GM23338 (cell line): ENCODE data around the gene IVD. TPM values are rescaled to one million over a fixed set of nuclear protein-coding genes. Genes with fewer than 3 reads are reported as not detected.

ENCODE experiments used
- ATAC-seq: fragments of 200-7000 bp; cut with Tn5 transposase; 3 replicates; pipeline ENCODE4 v1.9.1; 2020
- DNase-seq: peaks from one replicate; pipeline ENCODE4 v3.0.0-alpha.2; 2015; ENCODE audit warnings: low spot score
- H2AFZ ChIP-seq: fragments of 200-600 bp; sonication (generic); 2 replicates; pipeline ENCODE4 v1.8.0; 2016; ENCODE audit warnings: antibody characterized with exemption, mild to moderate bottlenecking, moderate library complexity
- H3F3A ChIP-seq: fragments of 200-600 bp; sonication (generic); replicated peaks from 2 replicates; pipeline ENCODE4 v1.8.0; 2017; ENCODE audit warnings: antibody characterized with exemption, mixed run types, low read depth
- H3K27ac ChIP-seq: fragments of 200-600 bp; sonication (generic); 2 replicates; pipeline ENCODE4 v1.6.1; 2016; ENCODE audit warnings: low read depth
- H3K27me3 ChIP-seq: fragments of 200-600 bp; sonication (generic); 2 replicates; pipeline ENCODE4 v1.8.0; 2016; ENCODE audit warnings: mild to moderate bottlenecking, mixed run types, moderate library complexity; ENCODE audit not compliant: insufficient read depth
- H3K36me3 ChIP-seq: fragments of 200-600 bp; sonication (generic); 2 replicates; pipeline ENCODE4 v1.8.0; 2016; ENCODE audit warnings: mild to moderate bottlenecking; ENCODE audit not compliant: insufficient read depth
- H3K4me1 ChIP-seq: fragments of 200-600 bp; sonication (generic); 2 replicates; pipeline ENCODE4 v1.8.0; 2016; ENCODE audit warnings: mild to moderate bottlenecking, moderate library complexity; ENCODE audit not compliant: insufficient read depth
- H3K4me2 ChIP-seq: fragments of 200-600 bp; sonication (generic); 2 replicates; pipeline ENCODE4 v1.7.1; 2017; ENCODE audit warnings: mixed run types
- H3K4me3 ChIP-seq: fragments of 200-600 bp; sonication (generic); 2 replicates; pipeline ENCODE4 v1.6.1; 2016; ENCODE audit warnings: mixed run types
- H3K79me2 ChIP-seq: fragments of 200-600 bp; sonication (generic); replicated peaks from 2 replicates; pipeline ENCODE4 v1.8.0; 2017; ENCODE audit warnings: mild to moderate bottlenecking; ENCODE audit not compliant: insufficient read depth
- H3K9me2 ChIP-seq: fragments of 200-600 bp; sonication (generic); 2 replicates; pipeline ENCODE4 v1.8.0; 2017; ENCODE audit not compliant: insufficient read depth
- H4K20me1 ChIP-seq: fragments of 200-600 bp; sonication (generic); replicated peaks from 2 replicates; pipeline ENCODE4 v1.8.0; 2017; ENCODE audit warnings: mild to moderate bottlenecking; ENCODE audit not compliant: insufficient read depth
- H3K27ac Mint-ChIP-seq: 2 replicates; pipeline ENCODE4 v1.8.0; 2020; ENCODE audit warnings: inconsistent platforms, mild to moderate bottlenecking, moderate library complexity, mixed read lengths
- H3K27me3 Mint-ChIP-seq: 3 replicates; pipeline ENCODE4 v1.8.0; 2022; ENCODE audit warnings: low read depth, mild to moderate bottlenecking, moderate library complexity, mixed read lengths, inconsistent platforms; ENCODE audit not compliant: insufficient read depth, poor library complexity
- H3K36me3 Mint-ChIP-seq: 3 replicates; pipeline ENCODE4 v1.8.0; 2021; ENCODE audit warnings: low read depth, mild to moderate bottlenecking, inconsistent platforms, moderate library complexity, mixed read lengths
- H3K4me1 Mint-ChIP-seq: 3 replicates; pipeline ENCODE4 v1.8.0; 2020; ENCODE audit warnings: mild to moderate bottlenecking, inconsistent platforms, mixed read lengths
- H3K4me3 Mint-ChIP-seq: 3 replicates; pipeline ENCODE4 v1.8.0; 2021; ENCODE audit warnings: moderate library complexity, mild to moderate bottlenecking, inconsistent platforms, mixed read lengths
- H3K9me3 Mint-ChIP-seq: 3 replicates; pipeline ENCODE4 v1.8.0; 2020; ENCODE audit warnings: moderate library complexity, mild to moderate bottlenecking, inconsistent platforms, mixed read lengths
- CREB1 ChIP-seq: fragments of 250-450 bp; sonication (Bioruptor Pico); IDR thresholded peaks from 2 replicates; pipeline ENCODE4 v1.5.0; 2020; ENCODE audit warnings: low read depth, mild to moderate bottlenecking, moderate library complexity
- EZH2 ChIP-seq: fragments of 200-600 bp; sonication (generic); IDR thresholded peaks from one replicate; pipeline ENCODE4 v1.8.0; 2017; ENCODE audit warnings: antibody characterized with exemption, mild to moderate bottlenecking, low read depth; ENCODE audit not compliant: unreplicated experiment
- EZH2phosphoT487 ChIP-seq: fragments of 200-600 bp; sonication (generic); IDR thresholded peaks from one replicate; pipeline ENCODE4 v1.8.1; 2018; ENCODE audit warnings: antibody characterized with exemption; ENCODE audit not compliant: unreplicated experiment
- JUNB ChIP-seq: IDR thresholded peaks from one replicate; pipeline ENCODE4 v1.6.1; 2016; ENCODE audit warnings: antibody characterized with exemption; ENCODE audit not compliant: unreplicated experiment
- NANOG ChIP-seq: IDR thresholded peaks from 2 replicates; pipeline ENCODE4 v1.6.1; 2016; ENCODE audit warnings: antibody characterized with exemption, borderline replicate concordance
- REST ChIP-seq: IDR thresholded peaks from one replicate; pipeline ENCODE4 v1.6.1; 2018; ENCODE audit warnings: antibody characterized with exemption; ENCODE audit not compliant: unreplicated experiment
- STAT1 ChIP-seq: IDR thresholded peaks from one replicate; pipeline ENCODE4 v1.6.1; 2016; ENCODE audit warnings: antibody characterized with exemption; ENCODE audit not compliant: unreplicated experiment
- ZNF331 ChIP-seq: fragments of 250-450 bp; sonication (Bioruptor Pico); IDR thresholded peaks from 2 replicates; pipeline ENCODE4 v1.5.0; 2020; ENCODE audit warnings: low read depth, mild to moderate bottlenecking, moderate library complexity
- polyA plus RNA-seq: library from polyadenylated mRNA; unstranded; fragments of >200 nt; fragmentation: Nextera tagmentation; extraction: Ambion mirVana; gene quantifications from 2 replicates; pipeline ENCODE4 v1.2.1, GENCODE V29; 2016
- total RNA-seq: library from RNA; depleted of rRNA; stranded (reverse); fragments of >200 nt; shearing (Covaris generic); gene quantifications from 2 replicates; pipeline ENCODE4 v1.2.3, GENCODE V29; 2014
- TF ChIP-seq, protein P1 (sequence below), 2 experiments: fragments of 200-600 bp in 1 of 2; sonication (generic) in 1 of 2; conservative IDR thresholded peaks; 2 replicates each; pipeline versions ENCODE4 v1.5.1 to v1.6.1; 2016 to 2017; ENCODE audit warnings: antibody characterized with exemption in 2 of 2, low read depth in 2 of 2, mild to moderate bottlenecking in 2 of 2, moderate library complexity in 1 of 2

IVD gene
- total and polyA plus RNA-seq, 2 experiments from 2014 or later = 54.1 to 75.4 TPM

GRCh38 chr15:40449275-40449674 is 43.7 kb downstream of the IVD start (continued):
- no peak for TF ChIP-seq REST
- no peak for TF ChIP-seq EZH2

DNA sequence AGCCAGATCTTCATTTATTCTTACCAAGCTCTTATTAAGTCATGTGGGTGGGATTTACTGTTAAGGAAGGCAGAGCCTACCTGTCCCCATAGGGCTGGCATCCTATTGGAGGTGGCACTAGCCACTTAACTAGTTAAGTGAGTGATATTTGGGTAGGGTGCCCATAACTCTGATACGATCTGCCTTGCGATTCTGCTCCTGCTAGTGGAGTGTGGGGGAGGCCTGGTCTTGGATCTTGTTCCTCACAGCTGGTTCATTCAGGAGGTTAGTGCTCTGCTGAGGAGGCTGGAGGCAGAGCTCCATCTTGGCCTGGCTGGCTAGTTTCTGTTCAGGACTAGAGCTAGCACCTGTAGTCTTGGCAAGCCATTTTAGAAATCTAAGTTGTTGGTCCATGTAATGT is 44.5 kb downstream of the IVD start:
- peaks cover 58% of the 10 kb centered on the region for H3K4me1 ChIP-seq
- TF ChIP-seq CREB1 (CRISPR knock-in tag) (no peak), EZH2 (no peak), JUNB (no peak), ZNF331 (CRISPR knock-in tag) (no peak)
- H3K36me3 Mint-ChIP-seq = peaks cover 27% of the 10 kb centered on the region; the same call in 2 of the 3 replicates
- peak overlapping the region; percentile 43; the same call in 1 of the 2 replicates for H3K4me2 ChIP-seq
- H3K27me3 ChIP-seq = no peaks in the 10 kb centered on the region
- H3K27ac ChIP-seq = no peak overlapping the region
- peaks cover 100% of the 10 kb centered on the region for H3K79me2 ChIP-seq
- H3K4me3 ChIP-seq = no peak overlapping the region
- H3K36me3 ChIP-seq = no peaks in the 10 kb centered on the region
- no peaks in the 10 kb centered on the region for H3F3A ChIP-seq
- H3K27me3 Mint-ChIP-seq = peaks cover 25% of the 10 kb centered on the region
- no peak overlapping the region for H3K27ac Mint-ChIP-seq
- no peak for DNase-seq
- ATAC-seq = no peak
- no peaks in the 10 kb centered on the region for H3K9me3 Mint-ChIP-seq
- peaks cover 73% of the 10 kb centered on the region for H3K4me1 Mint-ChIP-seq
- peaks cover 74% of the 10 kb centered on the region for H4K20me1 ChIP-seq
- no peaks in the 10 kb centered on the region for H3K9me2 ChIP-seq
- no peak overlapping the region; the same call in 2 of the 3 replicates for H3K4me3 Mint-ChIP-seq
- H2AFZ ChIP-seq = no peak overlapping the region

DNA sequence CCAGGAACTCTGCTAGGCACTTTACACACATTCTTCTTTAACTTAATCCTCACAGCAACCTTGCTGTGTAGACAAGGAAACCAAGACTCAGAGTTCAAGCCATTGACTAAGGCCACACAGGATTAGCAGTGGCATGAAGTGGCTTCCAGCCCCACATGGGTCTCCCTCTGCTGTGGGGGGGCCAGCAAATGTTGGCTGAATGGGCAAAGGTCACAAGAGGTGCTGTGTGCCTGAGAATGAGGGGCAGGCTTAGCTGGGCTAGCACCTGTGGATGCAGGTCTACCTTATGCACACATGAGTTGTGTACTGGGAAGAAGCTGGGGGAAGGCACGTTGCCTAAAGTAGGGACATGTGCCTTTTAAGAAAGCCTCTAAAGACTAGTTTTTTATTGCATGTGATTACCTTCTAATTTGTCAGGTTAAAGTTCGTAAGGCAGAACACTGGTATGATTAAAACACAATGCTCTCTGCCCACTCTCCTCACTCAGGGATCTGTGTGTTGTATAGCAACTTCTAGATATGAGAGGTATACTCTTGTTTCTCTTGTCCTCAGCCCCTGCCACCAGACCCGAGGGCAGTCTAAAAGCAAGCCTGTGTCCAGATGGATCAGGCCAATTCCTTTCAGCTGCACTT is 46.0 kb downstream of the IVD start:
- ATAC-seq = no peak
- H2AFZ ChIP-seq = no peak overlapping the region
- Mint-ChIP-seq H3K9me3 (no peaks in the 10 kb centered on the region), H3K36me3 (peaks cover 21% of the 10 kb centered on the region; the same call in 2 of the 3 replicates), H3K27ac (no peak overlapping the region; the same call in none of the 2 replicates), H3K4me3 (no peak overlapping the region; the same call in 2 of the 3 replicates), H3K4me1 (peaks cover 73% of the 10 kb centered on the region), H3K27me3 (peaks cover 27% of the 10 kb centered on the region)
- H3K4me2 ChIP-seq = peak overlapping the region; percentile 32; the same call in 1 of the 2 replicates
- DNase-seq = no peak
- H3K4me3 ChIP-seq = no peak overlapping the region
- H3K27ac ChIP-seq = peak overlapping the region; percentile 69
- no peaks in the 10 kb centered on the region for H3K27me3 ChIP-seq
- H3K9me2 ChIP-seq = no peaks in the 10 kb centered on the region
- no peaks in the 10 kb centered on the region for H3K36me3 ChIP-seq
- H3K4me1 ChIP-seq = peaks cover 48% of the 10 kb centered on the region
- peaks cover 100% of the 10 kb centered on the region for H3K79me2 ChIP-seq
- H4K20me1 ChIP-seq = peaks cover 58% of the 10 kb centered on the region
- H3F3A ChIP-seq = no peaks in the 10 kb centered on the region
- no peak for TF ChIP-seq STAT1
- no peak for TF ChIP-seq EZH2
- TF ChIP-seq, protein P1, sequence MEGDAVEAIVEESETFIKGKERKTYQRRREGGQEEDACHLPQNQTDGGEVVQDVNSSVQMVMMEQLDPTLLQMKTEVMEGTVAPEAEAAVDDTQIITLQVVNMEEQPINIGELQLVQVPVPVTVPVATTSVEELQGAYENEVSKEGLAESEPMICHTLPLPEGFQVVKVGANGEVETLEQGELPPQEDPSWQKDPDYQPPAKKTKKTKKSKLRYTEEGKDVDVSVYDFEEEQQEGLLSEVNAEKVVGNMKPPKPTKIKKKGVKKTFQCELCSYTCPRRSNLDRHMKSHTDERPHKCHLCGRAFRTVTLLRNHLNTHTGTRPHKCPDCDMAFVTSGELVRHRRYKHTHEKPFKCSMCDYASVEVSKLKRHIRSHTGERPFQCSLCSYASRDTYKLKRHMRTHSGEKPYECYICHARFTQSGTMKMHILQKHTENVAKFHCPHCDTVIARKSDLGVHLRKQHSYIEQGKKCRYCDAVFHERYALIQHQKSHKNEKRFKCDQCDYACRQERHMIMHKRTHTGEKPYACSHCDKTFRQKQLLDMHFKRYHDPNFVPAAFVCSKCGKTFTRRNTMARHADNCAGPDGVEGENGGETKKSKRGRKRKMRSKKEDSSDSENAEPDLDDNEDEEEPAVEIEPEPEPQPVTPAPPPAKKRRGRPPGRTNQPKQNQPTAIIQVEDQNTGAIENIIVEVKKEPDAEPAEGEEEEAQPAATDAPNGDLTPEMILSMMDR (conservative IDR thresholded peaks at IDR 0.05; ENCODE audit: low read depth in 2 of 2) = no peak
- no peak for TF ChIP-seq ZNF331 (CRISPR knock-in tag)
- TF ChIP-seq EZH2phosphoT487 = no peak
- no peak for TF ChIP-seq NANOG
